NCI-H187 treated with DMSO at 0.1 percent for 48 hours (cell line): ENCODE data around the gene TCF7.
"Not testable (repeated sequence)": the region's sequence is repeated elsewhere in the genome, so short reads cannot be mapped to it uniquely, and the experiment has no call there.

Experiments
- DNase-seq: peaks from one replicate; lab custom pipeline; 2025; lab: John Stamatoyannopoulos, UW

The TCF7 gene

GRCh38 chr5:134145041-134145757 is 30.7 kb downstream of the TCF7 start:
- no peak for DNase-seq

DNA sequence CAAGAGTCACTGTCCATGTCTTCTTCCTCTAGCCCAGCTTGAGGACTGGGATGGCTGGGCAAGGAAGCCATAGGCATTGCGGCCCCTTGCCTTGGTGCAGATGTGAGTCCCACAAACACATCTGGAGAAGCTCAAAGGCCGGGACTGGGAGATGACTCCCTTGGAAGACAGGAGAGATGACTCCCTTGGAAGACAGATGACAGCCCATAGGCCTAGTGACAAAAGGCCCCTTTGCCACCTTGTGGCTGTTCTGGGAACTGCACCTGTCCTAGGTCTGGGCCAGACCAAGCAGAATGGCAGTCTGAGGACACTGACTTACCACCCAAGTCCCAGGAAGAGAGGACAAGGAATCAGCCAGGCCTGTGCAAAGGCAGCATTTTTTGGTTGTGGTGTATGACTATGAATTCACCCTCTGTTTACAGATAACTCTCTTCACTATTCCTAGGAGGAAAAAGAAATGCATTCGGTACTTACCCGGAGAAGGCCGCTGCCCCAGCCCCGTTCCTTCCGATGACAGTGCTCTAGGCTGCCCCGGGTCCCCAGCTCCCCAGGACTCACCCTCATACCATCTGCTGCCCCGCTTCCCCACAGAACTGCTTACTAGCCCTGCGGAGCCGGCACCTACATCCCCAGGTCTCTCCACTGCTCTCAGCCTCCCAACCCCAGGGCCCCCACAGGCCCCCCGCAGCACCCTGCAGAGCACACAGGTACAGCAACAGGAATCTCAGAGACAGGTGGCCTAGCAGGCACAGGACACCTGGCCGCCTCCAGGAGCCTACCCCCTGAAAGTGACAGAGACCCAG is 31.5 kb downstream of the TCF7 start:
- DNase-seq, result no peak

DNA sequence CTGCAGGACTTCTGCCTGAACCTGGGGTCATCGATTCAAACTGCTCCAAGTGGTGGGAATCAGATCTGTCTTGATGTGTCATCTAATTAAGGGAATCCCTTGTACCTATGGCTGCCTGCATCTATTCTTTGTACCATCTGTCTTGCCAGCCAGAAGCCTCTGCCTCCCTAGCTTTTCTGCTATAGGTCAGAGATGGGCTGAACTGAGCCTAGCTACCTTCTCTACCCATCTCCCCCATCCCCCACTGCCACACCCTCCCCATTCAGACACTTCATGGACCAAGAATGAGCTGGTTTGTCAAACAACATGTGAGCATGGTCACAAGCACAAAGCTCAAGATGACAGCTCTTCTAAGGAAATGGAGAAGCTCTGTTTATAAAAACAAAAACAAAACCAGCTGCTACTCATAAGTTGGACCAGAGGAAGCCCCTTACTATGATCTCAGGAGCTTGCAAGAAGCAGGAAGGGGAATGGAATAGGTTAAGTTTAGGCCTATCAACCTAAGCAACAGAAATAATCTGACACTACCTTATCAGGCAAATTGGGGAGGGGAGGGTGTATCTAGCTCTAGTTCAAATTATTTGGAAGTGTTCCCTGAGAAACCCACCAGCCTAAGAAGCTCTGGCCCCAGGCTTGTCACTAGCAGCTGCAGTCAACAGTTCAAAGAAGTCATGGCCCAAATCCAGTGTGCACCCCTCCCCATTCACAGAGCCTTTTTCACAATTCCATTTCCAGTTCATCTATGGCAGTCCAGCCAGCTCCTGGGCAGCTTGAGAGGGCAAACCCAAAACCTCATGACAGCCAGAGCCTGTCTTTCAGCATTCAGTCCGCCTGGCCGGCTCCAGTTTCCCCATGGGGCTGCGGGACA is 32.4 kb downstream of the TCF7 start:
- DNase-seq, result no peak

- no peak for DNase-seq
These were observed 33.8 kb downstream of the TCF7 start for GRCh38 chr5:134148316-134148715.

DNA sequence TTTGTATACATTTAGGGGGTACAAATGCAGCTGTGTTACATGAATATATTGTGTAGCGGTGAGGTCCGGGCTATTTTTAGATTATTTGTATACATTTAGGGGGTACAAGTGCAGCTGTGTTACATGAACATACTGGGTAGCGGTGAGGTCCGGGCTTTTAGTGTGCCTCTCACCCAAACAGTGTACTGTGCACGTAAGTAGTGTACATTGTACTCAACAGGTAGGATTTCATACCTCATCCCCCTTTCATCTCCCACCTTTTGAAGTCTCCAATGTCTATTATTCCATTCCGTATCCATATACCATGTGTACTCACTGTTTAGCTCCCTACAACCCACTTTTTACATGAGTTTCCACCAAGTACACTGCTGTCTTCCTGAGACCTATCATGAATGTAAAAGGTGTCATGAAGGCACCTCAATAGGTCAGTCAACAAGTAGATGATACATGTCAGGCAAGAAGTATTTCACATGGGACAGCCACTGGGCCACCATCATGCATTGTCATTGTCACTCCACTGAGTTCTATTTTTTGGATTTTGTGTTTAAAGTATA is 34.6 kb downstream of the TCF7 start:
- DNase-seq, result no peak

- no peak for DNase-seq
These were observed 35.3 kb downstream of the TCF7 start for GRCh38 chr5:134149571-134150303.

GRCh38 chr5:134151723-134152122 is 37.2 kb downstream of the TCF7 start:
- DNase-seq, result no peak

GRCh38 chr5:134152173-134152832 is 37.8 kb downstream of the TCF7 start:
- not testable (repeated sequence) for DNase-seq

- DNase-seq, result no peak
These were observed 38.8 kb downstream of the TCF7 start for GRCh38 chr5:134153241-134153640.

DNA sequence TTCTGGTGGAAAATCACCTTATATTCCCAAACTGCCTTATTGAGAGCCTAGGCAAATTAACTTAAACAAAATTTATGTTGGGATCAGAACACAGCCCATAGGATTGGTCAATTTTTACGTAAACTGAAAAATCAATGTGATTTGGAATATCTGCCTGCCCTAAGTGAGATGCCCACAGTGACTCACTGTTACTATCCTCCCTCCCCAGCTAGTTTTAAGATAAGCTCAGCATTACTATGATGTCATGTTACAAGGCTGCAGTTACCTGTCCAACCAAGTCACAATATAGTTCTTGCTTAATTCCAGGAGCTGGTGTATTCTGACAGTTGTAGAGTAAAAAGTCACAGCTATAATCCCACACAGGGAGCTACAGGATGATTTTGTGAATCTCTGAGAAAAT is 39.2 kb downstream of the TCF7 start:
- DNase-seq, result no peak

- no peak for DNase-seq
These were observed 47.3 kb downstream of the TCF7 start for GRCh38 chr5:134161513-134162395.

- DNase-seq, result no peak
These were observed 48.1 kb downstream of the TCF7 start for GRCh38 chr5:134162592-134162991.

DNA sequence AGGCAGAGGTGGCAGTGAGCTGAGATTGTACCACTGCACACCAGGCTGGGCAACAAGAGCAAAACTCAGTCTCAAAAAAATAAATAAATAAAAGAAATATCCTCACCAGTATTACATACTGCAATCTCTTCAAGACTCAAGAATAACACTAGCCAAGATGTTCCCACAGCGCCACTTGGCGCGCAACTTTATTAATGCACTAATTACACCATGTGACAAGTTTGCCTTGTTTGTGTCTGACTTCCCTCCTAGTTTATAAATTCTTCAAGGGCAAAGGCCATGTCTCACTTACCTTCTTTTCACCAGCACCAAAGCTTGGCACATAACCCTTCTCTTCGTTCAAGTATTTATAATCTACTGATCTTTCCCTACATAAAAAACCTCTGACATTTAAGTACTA is 57.5 kb downstream of the TCF7 start:
- no peak for DNase-seq

DNA sequence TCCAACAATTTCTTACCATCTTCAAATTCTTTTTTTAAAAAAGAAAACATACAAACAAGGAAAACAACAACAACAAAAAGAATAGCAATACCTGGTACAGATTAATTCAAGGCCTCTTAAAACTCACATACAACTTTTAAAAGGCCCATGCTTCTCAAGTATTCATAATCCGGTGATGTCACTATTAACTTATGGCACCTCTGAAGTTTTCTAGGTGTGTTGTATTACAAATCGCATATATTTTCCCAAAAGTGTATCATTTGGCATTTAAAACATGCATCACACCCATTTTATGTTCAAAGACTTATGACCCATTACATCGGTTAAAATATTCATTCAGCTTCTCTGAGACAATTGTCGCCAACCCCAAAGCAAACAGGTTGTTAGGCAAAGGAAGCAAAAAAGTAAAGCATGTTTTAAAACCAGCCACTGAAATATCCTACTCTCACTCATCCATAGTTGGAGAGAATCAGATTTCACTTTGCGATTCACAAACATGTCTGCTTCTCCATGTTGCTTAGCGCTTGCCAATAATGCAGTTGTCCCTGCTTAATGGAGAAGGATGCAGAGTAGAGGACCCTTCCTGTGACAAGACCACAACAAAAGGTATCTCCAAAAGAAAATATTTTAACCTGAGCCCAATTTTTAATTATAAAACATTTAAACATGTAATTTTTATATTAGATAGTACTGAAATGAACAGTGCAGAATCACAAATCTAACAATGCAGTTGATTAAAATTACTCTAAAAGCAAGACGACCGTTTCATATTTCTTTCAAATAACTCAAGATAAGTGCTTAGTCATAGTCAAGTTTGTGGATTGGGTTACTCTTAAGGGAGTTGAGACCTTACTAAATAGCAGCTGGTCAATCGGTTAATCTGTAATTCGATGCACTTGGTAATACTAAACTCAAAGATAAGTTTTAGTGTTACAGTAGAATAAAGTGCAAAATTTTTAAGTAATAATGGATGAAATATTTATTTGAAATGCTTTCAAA is 60.7 kb downstream of the TCF7 start:
- no peak for DNase-seq

DNA sequence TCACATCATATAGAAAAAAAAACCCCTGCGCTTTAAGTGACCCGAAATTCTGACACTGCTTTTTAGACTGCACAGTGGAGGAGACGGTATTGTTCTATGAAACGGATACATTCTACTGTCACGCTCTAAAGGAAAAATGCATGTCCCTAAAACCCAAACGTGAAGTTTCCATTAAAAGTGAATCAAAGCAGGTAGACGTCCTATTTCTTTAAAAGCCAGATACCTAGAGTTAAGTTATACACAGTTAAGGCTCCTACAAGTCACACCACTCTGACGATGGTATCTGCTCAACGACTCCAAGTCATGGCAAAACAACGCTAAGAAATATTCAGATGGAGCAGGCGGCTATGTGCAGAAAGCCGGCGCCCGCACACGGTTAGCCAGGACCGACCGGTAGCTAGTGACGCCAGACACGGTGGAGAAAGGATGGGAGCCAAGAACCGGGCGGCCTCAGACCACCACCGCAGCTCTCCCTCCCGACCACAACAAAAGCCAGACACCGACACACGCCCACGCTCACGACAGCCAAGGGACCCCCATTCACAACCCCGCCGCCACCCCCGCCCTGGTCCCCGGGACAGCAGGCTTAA is 61.5 kb downstream of the TCF7 start:
- no peak for DNase-seq

GRCh38 chr5:134176511-134177368 is 62.3 kb downstream of the TCF7 start, which contains the start of gene SKP1:
SKP1 (minus strand) TSS chr5:134176950; CDS start chr5:134174022, 2,928 bp downstream.
- DNase-seq, result no peak
